Measurements from ENCODE around the gene ARAF.

ARAF gene

GRCh38 chrX:47586043-47586787 is 25.2 kb downstream of the ARAF start:
- H3K27me3 ChIP-seq (ENCODE audit: control insufficient read depth, low read length) = peaks cover 3% of the 10 kb centered on the region; the same call in 1 of the 2 replicates
- TF ChIP-seq, protein P1, sequence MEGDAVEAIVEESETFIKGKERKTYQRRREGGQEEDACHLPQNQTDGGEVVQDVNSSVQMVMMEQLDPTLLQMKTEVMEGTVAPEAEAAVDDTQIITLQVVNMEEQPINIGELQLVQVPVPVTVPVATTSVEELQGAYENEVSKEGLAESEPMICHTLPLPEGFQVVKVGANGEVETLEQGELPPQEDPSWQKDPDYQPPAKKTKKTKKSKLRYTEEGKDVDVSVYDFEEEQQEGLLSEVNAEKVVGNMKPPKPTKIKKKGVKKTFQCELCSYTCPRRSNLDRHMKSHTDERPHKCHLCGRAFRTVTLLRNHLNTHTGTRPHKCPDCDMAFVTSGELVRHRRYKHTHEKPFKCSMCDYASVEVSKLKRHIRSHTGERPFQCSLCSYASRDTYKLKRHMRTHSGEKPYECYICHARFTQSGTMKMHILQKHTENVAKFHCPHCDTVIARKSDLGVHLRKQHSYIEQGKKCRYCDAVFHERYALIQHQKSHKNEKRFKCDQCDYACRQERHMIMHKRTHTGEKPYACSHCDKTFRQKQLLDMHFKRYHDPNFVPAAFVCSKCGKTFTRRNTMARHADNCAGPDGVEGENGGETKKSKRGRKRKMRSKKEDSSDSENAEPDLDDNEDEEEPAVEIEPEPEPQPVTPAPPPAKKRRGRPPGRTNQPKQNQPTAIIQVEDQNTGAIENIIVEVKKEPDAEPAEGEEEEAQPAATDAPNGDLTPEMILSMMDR (IDR thresholded peaks at IDR 0.05; ENCODE audit: low read depth, low read length, poor library complexity, severe bottlenecking) = no peak
- TF ChIP-seq EZH2phosphoT487 (IDR thresholded peaks at IDR 0.05; ENCODE audit: borderline replicate concordance, low read length) = no peak
- H3K4me2 ChIP-seq (ENCODE audit: low read length) = no peak overlapping the region
- H4K20me1 ChIP-seq (ENCODE audit: control insufficient read depth, insufficient read depth, low read depth, low read length) = no peaks in the 10 kb centered on the region
- no peaks in the 10 kb centered on the region for H3K9me3 ChIP-seq (ENCODE audit: control insufficient read depth, insufficient read depth, low read length)
- H3K36me3 ChIP-seq (ENCODE audit: control insufficient read depth, low read length) = no peaks in the 10 kb centered on the region
- no peaks in the 10 kb centered on the region for H3F3A ChIP-seq (ENCODE audit: control insufficient read depth, insufficient read depth)
- H3K4me1 ChIP-seq (ENCODE audit: control insufficient read depth, low read length) = no peaks in the 10 kb centered on the region
- no peak overlapping the region for H3K4me3 ChIP-seq (ENCODE audit: low read length)
- no peaks in the 10 kb centered on the region for H3K9me2 ChIP-seq (replicated peaks; ENCODE audit: control insufficient read depth, low read length)
- H3K79me2 ChIP-seq (ENCODE audit: control insufficient read depth, low read length) = no peaks in the 10 kb centered on the region
- no peak overlapping the region for H3K27ac ChIP-seq (ENCODE audit: low read depth, low read length)

DNA sequence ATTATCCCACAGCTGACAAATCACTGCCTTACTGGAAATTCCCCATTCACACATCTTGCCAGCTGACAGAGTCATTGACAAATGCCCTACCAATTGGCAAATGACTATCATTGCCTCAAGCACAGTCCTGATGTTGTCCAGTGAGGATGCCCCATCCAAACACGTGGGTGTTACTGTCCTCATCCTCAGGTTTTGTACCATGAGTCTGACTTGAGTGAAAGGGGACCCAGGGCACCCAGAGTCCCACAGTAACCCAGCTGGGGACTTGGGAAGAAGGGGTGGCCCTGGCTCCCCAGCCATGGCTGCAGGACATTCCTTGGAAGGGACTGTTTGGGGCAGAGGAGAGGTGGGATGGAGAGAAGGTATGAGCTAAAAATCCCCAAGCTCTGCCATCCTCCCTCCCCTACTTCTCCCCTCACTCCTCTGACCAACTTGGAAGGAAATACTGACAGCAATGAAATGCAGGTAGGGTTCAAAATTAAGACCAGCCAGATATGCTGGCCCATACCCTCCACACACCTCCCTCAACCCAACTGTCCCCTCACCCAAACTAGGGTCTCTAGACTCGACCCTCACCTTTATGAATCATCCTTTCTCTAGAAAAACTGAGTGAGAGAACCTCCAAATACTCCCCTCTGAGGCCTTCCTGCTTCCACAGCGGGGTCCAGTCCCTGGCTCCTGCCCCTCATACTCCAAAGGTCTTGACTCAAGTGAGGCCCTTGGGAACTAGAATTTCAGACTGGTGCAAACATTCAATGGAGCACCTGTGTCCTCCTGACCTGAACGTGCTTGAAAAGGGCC is 26.3 kb downstream of the ARAF start:
- Histone ChIP-seq H3K4me1 (ENCODE audit: control insufficient read depth, low read length) (no peaks in the 10 kb centered on the region), H3K4me3 (ENCODE audit: low read length) (no peak overlapping the region), H4K20me1 (ENCODE audit: control insufficient read depth, insufficient read depth, low read depth, low read length) (no peaks in the 10 kb centered on the region), H3K4me2 (ENCODE audit: low read length) (no peak overlapping the region), H3K27ac (ENCODE audit: low read depth, low read length) (no peak overlapping the region), H3F3A (ENCODE audit: control insufficient read depth, insufficient read depth) (no peaks in the 10 kb centered on the region), H3K79me2 (ENCODE audit: control insufficient read depth, low read length) (no peaks in the 10 kb centered on the region), H3K9me3 (ENCODE audit: control insufficient read depth, insufficient read depth, low read length) (no peaks in the 10 kb centered on the region), H3K27me3 (ENCODE audit: control insufficient read depth, low read length) (no peaks in the 10 kb centered on the region), H3K9me2 (replicated peaks; ENCODE audit: control insufficient read depth, low read length) (no peaks in the 10 kb centered on the region), H3K36me3 (ENCODE audit: control insufficient read depth, low read length) (no peaks in the 10 kb centered on the region)
- TF ChIP-seq, protein P1 (IDR thresholded peaks at IDR 0.05; ENCODE audit: low read depth, low read length, poor library complexity, severe bottlenecking) = no peak
- TF ChIP-seq EZH2phosphoT487 (IDR thresholded peaks at IDR 0.05; ENCODE audit: borderline replicate concordance, low read length) = no peak

GRCh38 chrX:47587906-47588735 is 27.1 kb downstream of the ARAF start:
- H3K79me2 ChIP-seq (ENCODE audit: control insufficient read depth, low read length) = no peaks in the 10 kb centered on the region
- TF ChIP-seq, protein P1 (IDR thresholded peaks at IDR 0.05; ENCODE audit: low read depth, low read length, poor library complexity, severe bottlenecking) = no peak
- TF ChIP-seq EZH2phosphoT487 (IDR thresholded peaks at IDR 0.05; ENCODE audit: borderline replicate concordance, low read length) = no peak
- no peaks in the 10 kb centered on the region for H3F3A ChIP-seq (ENCODE audit: control insufficient read depth, insufficient read depth)
- H3K27me3 ChIP-seq (ENCODE audit: control insufficient read depth, low read length) = no peaks in the 10 kb centered on the region
- H3K4me1 ChIP-seq (ENCODE audit: control insufficient read depth, low read length) = no peaks in the 10 kb centered on the region
- no peak overlapping the region for H3K27ac ChIP-seq (ENCODE audit: low read depth, low read length)
- no peaks in the 10 kb centered on the region for H4K20me1 ChIP-seq (ENCODE audit: control insufficient read depth, insufficient read depth, low read depth, low read length)
- no peaks in the 10 kb centered on the region for H3K9me3 ChIP-seq (ENCODE audit: control insufficient read depth, insufficient read depth, low read length)
- H3K36me3 ChIP-seq (ENCODE audit: control insufficient read depth, low read length) = no peaks in the 10 kb centered on the region
- no peak overlapping the region for H3K4me3 ChIP-seq (ENCODE audit: low read length)
- no peaks in the 10 kb centered on the region for H3K9me2 ChIP-seq (replicated peaks; ENCODE audit: control insufficient read depth, low read length)
- H3K4me2 ChIP-seq (ENCODE audit: low read length) = no peak overlapping the region

Measured in DOHH2 (cell line).